GM18870 (cell line): ENCODE measurements around the gene KCNAB3.
"Not testable (repeated sequence)": the region's sequence is repeated elsewhere in the genome, so short reads cannot be mapped to it uniquely, and the experiment has no call there.

Source experiments
- ATAC-seq: cut with Tn5 transposase; IDR thresholded peaks from one replicate; pipeline ENCODE4 v1.9.1; 2021; ENCODE audit warnings: moderate library complexity; ENCODE audit not compliant: unreplicated experiment

Gene KCNAB3

DNA sequence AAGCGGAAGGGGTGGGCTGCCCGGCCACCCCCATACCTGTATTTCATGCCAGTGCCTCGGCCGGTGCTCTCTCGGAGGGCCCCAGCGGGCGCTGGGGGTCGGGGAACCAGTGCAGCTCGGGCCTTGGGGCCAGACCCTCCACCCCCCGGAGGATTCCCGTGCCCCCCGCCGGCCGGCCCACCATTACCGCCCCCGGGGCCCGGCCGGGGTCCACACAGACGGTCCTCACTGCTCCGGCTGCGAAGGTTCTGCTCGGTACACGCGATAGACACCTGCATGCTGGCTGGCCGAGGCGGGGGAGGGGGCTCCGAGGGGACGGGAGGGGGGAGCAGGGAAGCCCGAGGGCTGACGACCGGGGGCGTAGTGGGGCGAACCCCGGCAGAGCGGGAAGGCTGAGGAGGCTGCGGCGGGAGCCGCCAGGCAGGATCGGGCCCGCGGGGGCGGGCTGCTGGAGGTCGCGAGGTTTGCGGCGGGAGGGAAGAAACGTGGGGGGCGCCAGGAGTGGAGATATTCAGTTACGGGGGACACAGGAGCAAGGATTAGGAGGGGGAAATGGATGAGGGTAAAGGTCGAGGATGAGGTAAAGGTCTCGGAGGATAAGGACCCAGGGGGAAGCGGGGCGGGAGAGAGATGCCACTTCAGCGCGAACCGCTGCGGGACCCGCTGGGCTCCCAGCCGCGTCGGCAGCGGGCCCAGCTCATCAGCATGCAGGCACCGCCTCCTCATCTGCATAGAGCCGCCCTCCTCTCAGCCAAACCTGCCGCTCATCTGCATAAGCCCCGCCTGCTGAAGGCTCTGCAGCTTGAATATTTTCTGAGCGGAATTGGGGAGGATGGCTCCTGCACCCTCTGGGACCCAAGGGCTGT, at the start of gene KCNAB3:
KCNAB3 (minus strand) TSS at position 699 of the 866 bp plus-strand sequence; CDS start at position 278, 421 bp downstream.
- ATAC-seq, result no peak

DNA sequence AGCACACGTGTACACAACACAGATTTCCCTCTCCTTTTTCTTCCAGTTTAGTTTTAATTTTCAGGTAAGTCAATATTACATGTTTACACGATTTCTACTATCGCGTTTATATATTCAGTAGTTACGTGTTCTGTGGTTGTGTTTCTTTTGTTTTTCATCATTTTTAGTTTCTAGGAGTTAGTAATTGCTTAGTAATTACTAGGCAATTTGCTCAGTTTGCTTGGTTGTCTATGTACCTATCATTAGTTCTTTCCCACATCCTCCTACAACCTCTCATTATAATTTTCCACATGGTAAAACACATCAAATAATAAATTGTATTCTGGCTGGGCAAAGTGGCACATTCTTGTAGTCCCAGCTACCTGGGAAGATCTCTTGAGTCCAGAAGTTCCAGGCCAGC, 48.1 kb upstream of the KCNAB3 start:
- ATAC-seq, result no peak

- ATAC-seq, result no peak
These were observed 47.4 kb upstream of the KCNAB3 start for GRCh38 chr17:7977039-7977438.

DNA sequence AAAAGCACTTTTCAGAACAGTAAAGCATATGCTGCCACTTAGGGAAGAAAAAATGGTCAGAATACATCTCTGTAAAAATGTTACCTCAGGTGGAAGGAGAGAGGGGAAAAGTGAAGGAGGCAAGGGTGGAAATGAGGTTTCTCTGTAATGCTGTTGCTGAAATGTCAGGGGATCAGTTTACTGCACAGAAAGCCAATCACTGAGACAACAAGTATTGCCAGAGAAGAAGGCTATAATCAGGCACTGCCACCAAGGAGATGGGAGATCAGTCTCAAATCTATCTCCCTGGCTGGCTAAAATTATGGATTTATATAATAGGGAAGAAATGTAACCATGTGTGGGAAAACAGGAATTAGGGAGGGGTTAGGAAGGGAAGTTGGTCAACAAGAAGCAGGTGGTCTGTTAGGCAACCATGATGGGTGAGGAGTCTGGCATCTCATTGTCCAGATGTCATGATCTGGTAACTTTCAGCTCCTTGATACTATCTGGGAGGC, 45.0 kb upstream of the KCNAB3 start:
- no peak for ATAC-seq

DNA sequence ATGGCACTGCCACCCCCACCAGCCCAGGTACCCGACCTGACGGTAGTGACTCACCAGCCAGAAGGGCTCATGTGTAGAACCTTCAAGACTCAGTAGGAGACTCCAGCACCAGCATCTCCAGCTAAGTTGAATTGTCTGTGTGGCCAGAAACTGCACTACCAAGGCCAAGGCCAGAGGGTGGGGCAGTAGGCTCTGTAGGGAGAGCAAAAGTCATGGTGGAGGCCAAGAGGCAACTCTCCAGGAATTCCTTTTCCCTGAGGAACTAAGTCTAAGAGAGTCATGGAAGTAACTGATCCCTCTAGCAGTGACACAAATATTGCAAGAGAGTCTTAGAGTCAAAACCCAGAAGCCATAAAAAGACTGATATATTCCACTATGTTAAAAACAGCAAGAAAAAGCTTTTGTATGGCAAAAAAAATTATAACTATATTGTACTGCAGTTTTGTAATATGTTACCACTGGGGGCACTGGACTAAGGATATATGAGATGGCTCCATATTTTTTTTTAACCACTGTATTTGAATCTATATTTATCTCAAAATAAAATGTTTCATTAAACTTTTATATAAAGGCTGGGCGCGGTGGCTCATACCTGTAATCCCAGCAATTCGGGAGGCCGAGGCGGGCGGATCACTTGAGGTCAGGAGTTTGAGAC, 42.6 kb upstream of the KCNAB3 start:
- no peak for ATAC-seq

- ATAC-seq, result no peak
These were observed 42.0 kb upstream of the KCNAB3 start for GRCh38 chr17:7971651-7972050.

DNA sequence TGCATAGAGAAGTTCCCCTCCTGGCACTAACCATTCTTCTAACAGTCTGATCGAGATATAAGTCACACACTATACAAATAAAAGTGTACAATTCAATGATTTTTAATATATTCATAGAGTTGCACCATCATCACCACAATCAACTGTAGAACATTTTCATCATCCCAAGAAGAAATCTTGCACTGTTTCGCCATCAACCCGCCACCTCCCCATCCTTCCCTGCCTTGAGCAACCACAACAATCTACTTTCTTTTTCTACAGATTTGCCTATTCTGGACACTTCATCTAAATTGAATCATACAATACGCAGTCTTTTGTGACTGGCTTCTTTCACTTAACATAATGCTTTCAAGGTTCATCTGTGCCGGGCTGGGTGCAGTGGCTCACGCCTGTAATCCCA, 39.8 kb upstream of the KCNAB3 start:
- no peak for ATAC-seq

DNA sequence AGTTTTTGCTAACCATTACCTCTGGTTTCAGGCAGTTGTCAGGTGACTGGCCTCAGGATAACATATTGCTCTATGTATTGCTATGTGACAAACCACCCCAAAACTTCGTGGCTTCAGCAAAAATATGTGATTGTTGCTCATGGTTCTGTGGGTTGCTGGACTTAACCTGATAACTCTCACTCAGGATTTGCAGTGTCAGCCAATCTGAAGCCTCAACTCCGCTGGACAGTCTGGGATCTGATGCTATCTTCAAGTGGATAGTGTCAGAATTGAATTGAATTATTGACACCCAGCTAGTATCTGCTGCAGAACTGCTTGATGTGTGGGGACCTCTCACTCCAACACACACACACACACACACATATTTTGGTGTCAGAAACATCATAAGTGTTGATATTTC, 38.1 kb upstream of the KCNAB3 start:
- ATAC-seq, result no peak

- no peak for ATAC-seq
These were observed 31.8 kb upstream of the KCNAB3 start for GRCh38 chr17:7961421-7961820.

DNA sequence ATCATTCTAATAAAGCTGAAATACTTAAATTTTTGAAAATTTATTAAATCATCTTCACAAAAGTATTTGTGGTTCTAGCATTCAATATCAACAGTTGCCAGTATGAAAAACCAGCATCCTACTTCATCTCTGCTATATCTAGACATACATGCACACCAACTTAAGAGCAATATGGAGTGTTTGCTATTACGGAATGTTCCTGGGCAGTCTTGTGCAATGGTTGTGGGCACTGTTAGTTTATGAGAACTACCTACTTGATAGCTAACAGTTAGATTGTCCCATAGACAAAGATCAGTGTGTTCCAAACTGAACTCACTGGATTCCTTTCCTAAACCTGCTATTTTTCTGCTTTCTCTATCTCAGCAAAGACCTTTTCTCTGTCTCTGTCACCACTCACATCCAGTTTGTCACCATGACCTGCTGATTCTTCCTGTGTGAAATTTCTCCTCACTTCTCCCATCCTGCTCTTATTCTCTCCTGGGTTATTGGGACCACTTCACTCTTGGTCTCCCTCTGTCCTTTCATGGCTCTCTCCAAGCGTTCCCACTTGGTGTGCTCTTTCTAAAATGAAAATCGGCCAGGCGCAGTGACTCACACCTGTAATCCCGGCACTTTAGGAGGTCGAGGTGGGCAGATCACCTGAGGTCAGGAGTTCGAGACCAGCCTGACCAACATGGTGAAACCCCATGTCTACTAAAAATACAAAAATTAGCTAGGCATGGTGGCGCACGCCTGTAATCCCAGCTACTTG, 30.0 kb upstream of the KCNAB3 start:
- no peak for ATAC-seq

DNA sequence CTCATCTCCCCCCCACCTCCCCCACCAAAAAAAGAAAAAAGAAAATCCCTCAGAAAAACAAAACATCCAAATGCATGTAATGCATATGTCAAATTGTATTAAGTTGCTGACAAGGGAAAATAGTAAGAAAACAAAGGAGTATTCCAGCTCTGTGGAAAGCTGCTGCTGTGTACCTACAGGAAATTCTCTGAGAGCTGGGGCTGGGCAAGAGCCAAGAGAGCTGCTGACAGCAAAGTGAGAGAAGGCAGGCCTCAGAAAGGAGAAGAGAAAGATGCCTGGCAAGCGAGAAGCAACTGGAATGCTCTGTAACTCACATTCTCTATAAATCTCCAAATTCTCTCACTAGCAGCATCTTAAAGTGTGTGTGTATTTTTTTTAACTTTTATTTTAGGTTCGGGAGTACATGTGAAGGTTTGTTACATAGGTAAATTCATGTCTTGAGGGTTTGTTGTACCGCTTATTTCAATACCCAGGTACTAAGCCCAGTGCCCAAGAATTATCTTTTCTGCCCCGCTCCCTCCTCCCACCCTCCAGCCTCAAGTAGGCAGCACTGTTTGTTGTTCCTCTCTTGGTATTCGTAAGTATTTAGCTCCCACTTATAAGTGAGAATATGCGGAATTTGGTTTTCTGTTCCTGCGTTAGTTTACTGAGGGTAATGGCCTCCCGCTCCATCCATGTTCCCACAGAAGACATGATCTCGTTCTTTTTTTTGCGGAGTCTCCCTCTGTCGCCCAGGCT, 26.7 kb upstream of the KCNAB3 start:
- no peak for ATAC-seq

DNA sequence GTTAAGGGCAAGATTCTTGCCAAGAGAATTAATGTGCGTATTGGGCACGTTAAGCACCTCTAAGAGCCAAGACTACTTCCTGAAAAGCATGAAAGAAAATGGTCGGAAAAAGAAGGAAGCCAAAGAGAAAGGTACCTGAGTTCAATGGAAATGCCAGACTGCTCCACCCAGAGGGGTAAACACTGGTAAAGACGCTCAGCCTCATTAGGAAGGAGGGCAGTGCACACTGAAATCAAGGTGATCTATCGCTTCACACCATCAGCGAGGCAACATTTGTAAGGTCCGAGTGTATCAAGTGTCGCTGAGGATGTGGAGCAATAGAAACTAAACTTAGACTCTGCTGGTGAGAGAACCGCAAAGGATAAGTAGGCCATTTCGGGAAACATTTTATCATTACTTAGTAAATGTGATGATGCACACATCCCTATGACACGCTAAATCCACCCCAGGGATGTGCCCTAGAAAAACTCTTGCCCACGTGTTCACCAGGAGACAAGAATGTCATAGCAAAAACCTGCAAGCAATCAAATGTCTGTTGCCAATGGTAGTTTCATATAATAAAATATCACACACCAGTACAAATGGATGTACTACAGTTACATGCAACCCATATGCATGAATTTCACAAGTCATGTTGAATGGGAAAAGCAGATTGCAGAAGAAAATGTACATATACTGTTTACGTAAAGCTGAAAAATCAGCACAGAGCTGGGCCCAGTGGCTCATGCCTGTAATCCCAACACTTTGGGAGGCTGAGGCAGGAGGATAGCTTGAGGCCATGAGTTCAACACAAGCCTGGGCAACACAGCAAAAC, 26.0 kb upstream of the KCNAB3 start:
- no peak for ATAC-seq

DNA sequence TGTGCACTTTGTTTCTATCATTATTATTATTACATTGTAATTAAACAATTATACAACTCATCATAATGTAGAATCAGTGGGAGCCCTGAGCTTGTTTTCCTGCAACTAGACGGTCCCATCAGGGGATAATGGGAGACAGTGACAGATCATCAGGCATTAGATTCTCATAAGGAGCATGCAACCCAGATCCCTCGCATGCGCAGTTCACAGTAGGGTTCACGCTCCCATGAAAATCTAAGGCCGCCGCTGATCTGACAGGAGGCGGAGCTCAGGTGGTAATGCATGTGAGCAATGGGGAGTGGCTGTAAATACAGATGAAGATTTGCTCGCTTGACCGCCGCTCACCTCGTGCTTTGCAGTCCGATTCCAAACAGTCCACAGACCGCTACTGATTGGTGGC, 23.6 kb upstream of the KCNAB3 start:
- not testable (repeated sequence) for ATAC-seq

DNA sequence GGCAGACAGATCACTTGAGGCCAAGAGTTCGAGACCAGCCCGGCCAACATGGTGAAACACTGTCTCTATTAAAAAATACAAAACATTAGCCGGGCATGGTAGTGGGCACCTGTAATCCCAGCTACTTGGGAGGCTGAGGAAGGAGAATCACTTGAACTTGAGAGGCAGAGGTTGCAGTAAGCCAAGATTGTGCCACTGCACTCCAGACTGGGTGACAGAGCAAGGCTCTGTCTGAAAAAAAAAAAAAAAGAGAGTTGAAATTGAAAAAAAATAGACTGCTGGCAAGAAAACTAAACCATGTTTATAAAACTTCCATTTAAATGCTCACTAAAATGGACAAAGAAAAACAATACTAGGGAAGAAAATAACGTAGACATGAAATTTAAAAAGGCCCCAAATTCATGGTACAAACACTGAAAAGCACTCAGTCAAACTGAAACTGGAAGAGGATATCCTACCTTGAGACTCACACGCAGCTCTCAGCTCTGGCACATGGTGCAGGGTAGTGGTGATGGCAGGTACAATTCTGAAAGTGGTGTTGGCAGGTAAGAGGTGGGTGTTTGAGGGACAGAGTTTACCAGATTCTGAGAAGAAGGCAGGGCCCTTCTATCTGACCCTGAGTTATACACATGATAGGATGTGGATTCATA, 21.6 kb upstream of the KCNAB3 start:
- ATAC-seq, result peak; percentile 50

- ATAC-seq, result no peak
These were observed 20.9 kb upstream of the KCNAB3 start for GRCh38 chr17:7950578-7950977.

DNA sequence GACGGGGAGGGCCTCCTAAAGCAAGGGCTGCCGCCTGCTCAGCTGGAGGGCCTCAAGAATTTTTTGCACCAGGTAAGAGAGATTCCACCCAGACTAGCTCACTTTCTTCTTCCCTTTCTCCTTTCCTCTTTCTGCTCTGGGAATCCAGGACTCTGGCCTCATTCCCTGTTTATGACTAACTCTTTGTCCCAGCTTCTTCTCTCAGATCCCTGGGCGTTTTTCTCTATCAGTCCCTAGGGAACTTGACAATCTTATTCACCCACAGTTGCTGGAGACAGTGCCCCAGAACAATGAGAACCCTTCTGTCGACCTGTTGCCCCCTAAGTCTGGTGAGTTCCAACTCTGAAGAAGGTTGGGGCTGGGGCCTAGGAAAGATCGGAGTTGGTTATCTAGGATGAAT, 18.0 kb upstream of the KCNAB3 start:
- no peak for ATAC-seq

DNA sequence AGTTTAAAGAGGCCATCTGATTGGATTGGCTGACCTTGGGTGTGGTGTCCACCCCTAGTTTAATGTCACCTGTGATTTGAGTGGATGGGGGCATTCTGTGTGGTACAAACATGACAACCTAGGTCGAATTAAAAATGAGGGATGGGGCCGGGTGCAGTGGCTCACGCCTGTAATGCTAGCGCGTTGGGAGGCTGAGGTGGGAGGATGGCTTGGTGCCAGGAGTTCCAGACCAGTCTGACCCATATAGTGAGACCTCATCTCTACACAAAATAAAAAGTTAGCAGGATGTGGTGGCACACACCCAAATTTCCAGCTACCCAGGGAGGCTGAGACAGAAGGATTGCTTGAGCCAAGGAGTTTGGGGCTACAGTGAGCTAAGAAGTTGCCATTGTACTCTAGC, 16.8 kb upstream of the KCNAB3 start:
- ATAC-seq, result no peak

DNA sequence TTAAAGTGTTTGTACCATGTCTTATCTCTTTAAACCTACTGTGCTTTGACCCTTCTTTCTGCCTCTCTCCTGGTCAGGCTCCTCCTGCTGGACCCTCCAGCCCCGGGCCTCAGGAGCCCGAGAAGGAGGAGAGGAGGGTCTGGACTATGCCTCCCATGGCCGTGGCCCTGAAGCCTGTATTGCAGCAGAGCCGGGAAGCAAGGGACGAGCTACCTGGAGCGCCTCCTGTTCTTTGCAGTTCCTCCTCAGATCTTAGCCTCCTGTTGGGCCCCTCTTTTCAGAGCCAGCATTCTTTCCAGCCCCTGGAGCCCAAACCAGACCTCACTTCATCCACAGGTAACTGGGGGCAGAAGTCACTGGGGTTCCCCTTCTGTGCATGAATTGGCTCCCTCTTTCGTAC, 16.0 kb upstream of the KCNAB3 start:
- no peak for ATAC-seq

- no peak for ATAC-seq
These were observed 14.7 kb upstream of the KCNAB3 start for GRCh38 chr17:7944326-7944725.

GRCh38 chr17:7943291-7943690, 13.6 kb upstream of the KCNAB3 start:
- ATAC-seq, result no peak
